GM11168 (cell line): ENCODE measurements around the gene DAP.
"Not testable (repeated sequence)": the region's sequence is repeated elsewhere in the genome, so short reads cannot be mapped to it uniquely, and the experiment has no call there.

Experiments
- in situ Hi-C: fragments of 300-500 bp; cut with MboI; formaldehyde crosslinking; loops from one replicate; pipeline ENCODE4 v1.12.0; 2022; ENCODE audit warnings: low sequenced_read_pairs; ENCODE audit not compliant: unreplicated experiment

The DAP gene

DNA sequence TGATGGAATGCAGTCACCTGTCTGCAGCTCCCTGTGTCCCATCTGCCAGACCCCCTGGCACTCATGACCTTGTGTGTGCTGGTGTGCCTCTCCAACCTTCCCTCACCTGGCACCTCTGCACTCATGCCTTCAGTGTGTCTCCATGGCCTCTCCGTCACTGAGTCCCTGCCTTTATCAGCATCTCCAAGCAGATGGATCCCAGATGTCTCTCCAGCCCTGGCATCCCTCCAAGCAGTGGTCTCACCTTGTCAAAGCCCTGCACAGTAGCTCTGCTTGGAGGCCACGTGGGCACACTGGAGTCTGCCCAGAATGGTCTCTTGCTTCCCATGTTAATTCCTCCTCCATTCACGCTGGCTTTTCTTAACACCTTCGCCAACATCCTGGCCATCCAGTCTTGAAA, 84.8 kb downstream of the DAP start:
- in situ Hi-C loops = no loop called here

DNA sequence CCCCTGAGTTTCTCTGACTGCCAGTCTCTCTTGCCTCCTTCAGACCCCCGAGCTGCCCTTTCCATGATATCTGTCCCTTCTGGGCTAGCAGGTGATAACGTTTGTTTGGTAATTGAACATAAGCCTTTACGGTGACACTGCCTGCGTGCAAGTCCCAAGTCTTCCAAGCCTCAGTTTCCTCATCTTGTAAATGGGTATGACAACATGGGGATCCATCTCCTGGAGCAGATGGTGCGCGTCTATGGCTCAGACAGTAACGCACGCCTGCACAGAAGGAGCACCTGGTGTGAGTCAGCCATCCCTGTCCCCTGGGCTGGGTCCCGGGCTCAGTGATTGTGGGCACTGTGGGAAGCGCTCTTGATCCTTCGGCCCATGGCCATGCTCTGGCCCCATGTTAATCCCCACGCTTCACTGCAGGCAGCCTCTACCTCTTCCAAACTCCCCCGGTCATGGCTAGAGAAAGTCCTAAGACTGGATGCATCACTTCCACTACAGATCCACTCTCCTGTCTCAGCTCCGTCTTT, 85.8 kb downstream of the DAP start:
- in situ Hi-C loops = no loop called here

DNA sequence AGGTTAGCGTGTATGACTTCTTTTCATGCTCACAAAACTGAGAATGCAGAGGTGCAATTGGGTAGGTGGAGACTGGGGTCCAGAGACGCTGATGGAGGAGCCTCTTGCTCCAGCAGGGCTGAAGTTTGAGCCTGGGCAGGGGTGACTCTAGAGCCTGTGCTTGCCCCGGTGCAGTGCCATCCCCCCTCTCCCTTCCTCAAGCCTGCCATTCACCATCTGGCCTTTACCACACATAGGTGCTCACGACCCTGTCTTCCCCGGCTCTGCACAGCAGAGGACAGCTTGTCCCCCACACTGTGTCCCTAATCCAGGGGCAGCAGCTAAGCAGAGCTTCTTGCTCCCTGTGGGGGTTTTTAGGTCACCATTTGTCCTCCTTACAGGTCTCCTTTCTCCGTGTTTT, 86.5 kb downstream of the DAP start:
- in situ Hi-C loops = no loop called here

DNA sequence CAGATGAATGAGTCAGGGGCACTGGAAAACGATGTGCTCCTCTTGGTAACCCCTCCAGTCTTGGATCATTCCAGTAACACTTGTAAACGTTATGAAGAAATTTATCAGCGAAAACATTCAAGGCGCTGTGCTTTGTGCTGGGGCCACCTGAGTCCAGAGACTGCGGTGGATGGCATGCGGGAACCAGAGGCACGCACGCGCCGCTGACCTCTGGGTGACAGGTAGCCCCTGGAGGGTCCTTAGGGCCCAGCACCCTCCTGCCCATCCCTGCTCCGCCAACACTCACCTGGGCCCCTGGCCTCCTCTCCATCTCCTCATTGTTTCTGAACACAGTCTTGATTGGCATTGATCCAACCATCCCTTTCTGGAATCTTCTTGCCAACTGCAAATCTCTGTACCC, 86.9 kb downstream of the DAP start:
- in situ Hi-C loops = no loop called here

DNA sequence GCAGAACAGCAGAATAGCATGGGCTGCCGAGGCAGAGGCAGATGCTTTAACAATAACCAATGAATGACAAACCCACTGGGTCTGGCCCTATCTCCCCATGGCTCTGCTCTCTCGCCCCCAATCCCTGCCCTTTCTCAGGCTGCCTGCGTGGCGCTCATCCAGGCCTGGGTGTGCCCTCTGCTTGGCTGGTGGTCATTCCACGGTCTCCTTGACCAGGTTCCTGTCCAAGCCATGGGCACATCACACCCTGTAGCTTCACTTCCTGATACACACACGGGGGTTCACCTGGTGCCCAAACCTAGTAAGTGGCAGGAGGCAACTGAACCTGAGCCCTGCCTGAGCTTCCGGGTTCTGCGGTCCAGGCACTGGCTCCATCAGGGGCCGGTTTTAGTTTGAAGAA, 87.6 kb downstream of the DAP start:
- in situ Hi-C loops = no loop called here

DNA sequence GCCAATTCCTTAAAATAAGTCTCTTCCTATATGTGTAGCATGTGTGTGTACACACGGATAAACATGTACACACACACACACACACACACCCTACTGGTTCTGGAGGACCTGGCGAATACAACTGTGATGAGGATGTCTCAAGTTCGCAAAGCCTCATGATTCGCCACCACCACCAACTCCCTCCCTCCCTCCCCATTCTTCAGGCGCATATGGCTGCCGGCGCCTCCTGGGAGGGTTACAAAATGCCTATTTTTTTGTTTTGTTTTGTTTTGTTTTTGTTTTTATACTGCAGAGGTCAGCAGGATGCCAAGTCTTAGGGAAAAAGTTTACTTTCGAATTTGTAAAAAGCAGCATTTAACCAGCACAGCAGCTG, 88.0 kb downstream of the DAP start:
- in situ Hi-C loops = no loop called here

DNA sequence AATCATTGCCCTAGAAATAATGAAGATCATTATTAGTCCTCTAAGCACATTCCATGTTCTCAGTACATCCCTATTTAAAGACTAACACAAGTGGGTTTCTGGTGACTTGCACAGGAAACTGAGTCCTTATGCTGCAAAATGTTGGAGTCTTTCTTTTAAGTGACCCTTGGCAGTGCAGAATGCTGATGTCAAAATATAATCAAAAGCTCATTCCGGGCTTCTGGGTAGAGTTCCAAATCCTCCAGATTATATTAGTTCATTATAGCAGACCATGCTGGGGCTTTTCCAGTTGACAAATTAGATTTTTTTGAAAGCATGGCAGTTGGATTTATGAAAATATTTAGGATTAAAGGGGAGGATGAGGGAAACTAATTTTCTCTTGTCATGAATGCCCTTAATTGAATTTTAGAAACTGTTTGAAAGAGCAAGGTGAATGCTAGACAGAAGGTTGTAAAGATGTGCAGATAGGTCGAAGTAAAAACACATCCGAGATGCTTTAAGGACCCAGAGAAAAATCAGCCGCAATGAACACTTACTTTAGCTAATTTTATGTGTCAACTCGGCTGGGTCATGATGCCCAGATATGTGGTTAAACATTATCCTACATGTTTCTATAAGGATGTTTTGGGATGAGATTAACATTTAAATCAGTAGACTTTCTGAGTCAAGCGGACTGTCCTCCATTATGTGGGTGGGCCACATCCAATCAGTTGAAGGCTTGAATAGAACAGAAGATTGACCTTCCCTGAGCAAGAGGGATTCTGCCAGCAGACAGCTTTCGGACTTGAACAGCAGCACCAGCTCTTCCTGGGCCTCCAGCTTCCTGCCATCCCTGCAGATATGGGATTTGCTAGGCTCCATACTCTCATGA, 88.7 kb downstream of the DAP start:
- in situ Hi-C loops = no loop called here

DNA sequence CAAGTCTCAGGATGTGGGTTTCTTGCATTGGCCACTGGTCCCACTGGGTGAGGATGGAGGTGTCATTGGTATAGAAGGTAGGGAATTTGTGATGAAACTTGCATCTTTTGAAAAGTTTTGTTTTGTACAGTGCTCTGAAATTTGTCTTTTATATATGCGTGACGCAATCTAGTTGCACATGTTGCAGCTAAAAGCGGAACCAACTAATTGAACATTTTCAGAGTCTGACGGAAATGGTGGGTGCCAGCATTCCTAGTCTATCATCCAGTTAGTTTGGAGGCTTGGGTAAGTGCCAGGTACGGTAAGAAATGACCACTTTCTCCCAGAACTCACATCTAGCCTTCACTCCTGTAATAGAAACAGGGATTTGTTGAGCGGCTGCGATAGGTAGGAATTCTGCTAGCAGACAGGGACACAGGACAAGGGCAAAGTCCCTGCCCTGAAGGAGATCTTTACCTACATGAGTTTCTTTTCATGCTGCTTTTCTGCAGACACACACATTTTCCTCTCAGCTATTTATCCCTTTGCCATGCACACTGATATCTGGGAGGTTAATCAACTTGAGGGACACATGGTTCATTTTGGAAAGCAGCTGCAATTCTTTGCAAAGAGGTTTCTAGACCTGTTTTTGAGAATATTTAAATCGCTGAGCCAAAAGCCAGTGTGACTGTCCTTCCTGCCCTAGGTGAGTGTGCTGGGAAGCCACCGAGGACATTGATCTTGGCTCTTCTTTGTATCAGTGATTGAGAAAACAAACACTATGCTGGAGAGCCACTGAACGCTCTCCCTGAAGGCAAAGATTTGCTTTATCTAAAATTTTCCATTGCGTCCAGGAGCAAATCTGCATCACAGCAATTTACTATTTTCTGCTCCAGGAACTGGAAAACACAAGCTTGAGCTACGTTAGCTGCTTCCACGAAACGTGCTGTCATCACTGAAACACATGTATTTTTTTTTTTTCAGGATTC, 89.7 kb downstream of the DAP start:
- in situ Hi-C loops = no loop called here

DNA sequence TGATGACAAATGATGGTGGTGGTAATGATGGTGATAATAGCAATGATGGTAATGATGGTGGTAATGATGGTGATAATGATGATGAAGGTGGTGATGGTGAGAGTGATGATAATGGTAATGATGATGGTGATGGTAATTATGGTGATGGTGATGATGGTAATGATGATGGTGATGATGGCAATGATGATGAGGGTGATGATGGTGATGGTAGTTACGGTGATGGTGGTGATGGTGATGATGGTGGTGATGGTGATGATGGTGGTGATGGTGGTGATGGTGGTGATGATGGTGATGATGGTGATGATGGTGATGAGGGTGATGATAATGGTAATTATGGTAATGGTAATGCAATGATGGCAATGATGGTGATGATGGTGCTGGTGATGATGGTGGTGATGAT, 91.1 kb downstream of the DAP start:
- in situ Hi-C loops = no loop called here

DNA sequence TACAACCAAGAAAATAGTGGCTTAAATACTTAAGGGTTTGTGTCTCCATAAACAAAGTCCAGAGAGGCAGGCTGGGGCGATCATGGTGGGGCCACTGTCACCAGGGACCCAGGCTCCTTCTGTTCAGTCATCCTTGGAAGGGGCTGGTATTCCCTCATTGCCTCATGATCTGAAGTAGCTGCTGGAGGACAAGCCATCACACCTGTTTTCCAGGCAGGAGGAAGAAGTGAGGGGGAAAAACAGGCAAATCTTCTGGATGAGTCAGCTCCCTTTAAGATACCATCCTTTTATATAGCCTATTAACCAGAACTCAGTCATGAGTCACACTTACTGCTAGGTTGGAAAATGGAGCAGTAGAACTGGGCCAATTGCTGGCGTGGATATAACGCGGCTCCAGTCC, 92.3 kb downstream of the DAP start:
- in situ Hi-C loops = no loop called here

DNA sequence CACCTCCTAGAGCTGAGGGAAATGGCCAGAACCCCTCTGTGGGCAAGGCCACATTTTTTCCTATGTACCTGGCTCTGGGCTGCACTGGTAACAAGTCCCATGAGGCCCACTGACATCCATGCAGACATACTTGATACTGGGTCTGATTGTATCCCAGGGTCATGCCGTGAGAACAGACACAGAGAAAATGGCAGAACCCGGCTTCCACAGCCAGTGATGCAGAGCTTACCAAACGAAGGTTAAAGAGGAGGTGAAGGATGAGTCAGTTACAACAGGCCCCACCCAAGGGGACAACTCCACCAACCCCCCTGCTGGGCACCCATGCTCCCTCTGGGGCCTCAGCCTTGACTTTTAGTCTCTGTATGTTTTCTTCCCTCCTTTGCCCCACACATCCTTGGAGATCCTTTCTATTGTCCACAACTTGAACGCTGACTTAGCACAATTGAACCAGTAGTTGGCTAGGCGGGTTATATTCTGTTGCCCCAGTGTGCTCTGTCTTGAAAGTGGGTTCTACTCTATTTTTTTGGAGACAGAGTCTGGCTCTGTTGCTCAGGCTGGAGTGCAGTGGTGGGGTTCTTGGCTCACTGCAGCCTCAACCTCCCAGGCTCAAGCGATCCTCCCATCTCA, 93.5 kb downstream of the DAP start:
- in situ Hi-C loops = no loop called here

DNA sequence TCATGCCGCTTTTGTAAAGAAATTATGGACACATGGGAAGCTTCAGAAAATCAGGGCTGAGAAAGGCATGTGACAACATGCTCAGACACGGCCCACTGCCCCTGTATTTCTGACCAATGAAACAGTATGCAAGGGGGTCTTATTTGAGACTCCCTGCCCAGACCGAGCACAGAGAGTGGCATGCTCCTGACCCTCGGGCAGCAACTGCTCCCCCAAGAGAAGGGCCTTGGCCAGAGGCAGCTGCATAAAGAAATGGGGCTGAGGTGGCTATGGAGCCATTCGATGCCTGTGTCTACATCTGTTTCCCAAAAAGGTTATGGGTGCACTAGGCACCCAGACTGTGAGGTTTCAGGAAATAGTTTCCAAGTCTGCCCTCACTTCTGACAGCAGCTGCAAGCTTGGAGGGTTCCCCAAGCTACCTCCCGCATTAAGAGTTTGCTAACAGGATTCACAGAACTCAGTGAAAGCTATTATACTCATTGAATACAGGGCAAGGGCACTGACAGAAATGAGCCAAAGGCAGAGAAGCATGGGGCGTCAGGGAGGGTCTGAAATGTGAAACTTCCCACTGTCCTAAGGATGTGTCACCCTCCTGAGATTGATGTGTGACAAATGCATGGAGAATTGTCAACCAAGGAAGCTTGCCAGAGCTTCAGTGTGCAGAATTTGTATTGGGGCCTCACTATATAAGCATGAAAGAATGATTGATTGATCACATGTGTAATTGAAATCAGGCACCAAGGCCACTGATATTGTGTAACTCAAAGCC, 94.3 kb downstream of the DAP start:
- in situ Hi-C loops = no loop called here

DNA sequence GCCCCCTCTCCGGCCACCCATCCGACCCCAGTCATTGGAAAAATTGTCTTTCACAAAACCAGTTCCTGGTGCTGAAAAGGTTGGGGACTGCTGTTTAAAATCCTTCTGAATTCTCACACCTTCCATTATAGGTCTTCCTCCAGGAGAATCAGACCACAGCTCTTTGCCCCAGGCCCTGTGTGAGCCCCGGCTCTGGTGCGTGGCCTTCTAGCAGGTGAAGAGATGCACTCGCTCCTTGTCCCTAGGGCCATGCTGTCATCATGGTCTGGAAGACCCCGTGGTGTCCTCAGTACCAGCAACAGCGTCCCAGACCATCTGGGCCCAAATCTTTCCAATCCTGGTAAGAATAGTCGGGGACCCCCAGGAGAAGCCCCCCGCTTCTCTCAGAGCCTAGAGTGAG, 95.2 kb downstream of the DAP start:
- in situ Hi-C loops = no loop called here

DNA sequence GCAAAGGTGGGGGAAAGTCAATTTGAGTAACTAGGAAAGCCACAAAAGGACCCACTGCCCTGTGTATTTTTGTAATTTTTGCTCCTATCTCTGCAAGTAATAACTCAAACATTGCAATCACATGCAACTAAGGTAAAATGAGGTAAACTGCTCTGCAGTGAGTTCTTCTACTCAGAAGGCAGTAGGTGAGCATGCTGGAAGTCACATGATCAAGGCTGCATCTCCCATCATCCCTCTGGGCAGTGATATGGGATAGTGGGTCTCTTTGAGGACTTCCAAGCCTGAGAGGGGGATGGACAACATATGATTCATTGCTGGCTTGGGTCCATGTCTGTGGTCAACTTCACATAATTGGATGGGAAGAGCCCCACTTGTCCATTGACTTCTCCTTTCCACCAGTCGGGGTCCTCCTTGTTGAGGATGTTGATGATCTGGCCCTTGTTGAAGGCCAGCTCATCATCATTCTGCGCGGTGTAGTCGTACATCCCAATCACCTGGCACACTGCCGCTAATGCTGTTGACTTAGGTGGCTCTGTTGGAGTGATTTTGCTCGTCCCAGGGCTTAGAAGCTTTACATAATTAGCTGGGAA, 96.8 kb downstream of the DAP start:
- in situ Hi-C loops = not testable (repeated sequence)

DNA sequence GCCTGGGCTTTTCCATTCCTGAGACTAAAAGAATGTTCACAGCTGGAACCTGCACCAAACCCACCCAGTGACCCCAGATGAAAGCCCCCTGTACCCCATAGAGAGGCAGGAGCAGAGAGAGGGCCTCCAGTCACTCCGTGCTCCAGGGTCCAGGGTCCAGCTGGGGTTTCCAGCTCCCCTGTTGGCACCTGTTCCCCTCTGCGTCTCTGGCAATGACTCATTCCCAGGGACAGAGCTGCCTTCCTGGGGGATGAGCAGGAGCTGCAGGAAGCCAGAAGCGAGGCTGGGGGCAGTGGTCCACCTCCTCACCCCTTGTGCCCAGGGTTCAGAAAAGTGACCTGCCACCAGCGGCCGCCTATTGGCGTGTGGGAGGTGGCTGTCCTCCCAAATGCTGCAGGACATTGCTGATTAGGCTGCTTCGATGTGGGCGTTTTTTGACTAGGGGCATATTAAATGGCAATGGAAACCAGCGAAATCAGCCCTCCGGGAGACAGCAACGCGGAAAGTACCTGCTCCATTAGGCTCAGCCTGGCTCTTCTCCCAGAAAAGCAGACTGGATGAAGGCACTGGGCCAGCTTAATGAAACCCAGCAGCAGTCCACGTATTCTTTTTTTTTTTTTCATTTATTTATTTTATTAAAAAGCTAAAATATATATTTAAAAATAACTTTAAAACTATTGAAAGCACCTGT, 97.4 kb downstream of the DAP start:
- in situ Hi-C loops = no loop called here

DNA sequence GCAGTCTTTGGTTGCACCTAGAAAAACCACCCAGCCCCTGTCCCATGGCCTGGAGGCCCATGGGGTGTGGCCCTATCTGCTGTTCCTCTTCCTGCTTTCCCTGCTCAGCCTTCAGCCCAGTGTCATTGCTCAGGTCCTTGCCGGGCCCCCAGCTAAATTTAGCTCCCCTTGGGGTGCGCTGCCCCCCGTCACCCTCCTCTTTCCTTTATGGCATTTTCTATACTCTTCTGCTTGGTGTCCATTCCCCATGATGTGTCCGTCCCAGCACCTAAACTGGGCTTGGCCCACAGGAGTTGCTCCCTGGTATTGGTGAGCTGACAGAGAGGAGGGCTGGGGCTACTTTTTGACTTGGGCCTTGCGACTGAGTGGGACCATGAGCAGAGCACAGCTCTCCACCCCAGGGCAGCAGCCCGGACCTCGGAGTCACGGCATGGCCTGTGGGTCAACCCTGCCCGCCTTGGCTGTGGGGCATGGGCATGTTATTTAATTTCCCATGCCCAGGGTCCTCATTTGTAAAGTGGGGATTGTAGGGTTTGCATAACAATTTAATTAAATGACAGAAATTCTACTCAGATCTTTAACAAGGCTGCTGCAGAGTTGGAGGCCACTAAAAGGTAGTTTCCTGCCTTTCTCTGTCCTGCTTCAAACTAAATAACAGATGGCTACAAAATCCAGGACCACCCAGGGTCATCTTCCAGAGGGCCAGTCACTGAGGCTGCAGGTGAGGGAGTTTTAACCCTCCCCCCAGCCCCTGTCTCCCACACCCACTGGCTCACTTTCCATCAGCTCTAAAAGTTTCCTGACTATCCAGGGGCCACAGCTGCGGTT, 98.2 kb downstream of the DAP start:
- in situ Hi-C loops = no loop called here

DNA sequence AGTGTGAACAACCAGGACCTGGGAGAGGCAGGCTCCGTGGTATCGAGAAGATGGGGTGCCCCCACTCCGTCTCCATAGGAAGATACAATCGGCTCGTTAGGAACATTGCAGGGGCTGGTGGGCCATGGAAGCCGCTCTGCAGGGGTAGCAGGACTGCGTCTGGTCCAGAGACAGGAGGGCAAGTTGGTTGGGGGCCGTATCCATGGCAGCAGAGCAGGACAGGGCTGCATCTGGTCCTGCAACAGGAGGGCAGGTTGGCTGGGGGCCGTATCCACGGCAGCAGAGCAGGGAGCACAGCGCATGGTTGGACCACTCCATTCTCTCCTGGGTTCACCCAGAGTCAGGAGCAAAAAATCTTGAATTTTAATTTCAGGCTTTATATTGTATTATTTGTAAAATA, 99.0 kb downstream of the DAP start:
- in situ Hi-C loops = no loop called here

DNA sequence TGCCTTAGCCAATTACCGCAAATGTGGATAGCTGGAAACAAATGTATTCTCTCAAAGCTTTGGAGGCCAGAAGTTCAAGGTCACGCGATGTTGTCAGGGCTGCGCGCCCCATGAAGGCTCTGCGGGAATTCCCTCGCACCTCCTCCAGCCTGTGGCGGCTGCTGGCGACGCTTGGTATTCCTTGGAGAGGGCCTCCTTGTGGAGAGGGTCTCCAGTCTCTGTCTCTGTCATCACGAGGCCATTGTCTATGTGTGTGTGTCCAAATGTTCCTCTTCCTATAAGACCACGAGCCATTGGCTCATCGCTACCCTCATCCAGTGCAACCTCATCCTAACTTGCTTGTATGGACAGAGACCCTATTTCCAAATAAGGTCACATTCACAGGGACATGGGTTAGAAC, 99.6 kb downstream of the DAP start:
- in situ Hi-C loops = no loop called here
